IMR-90 (cell line): Measurements from ENCODE around the gene TRIM42. TPM values are rescaled to one million over a fixed set of nuclear protein-coding genes. Genes with fewer than 3 reads are reported as not detected.

ENCODE experiments used
- ATAC-seq: fragments of 200-7000 bp; cut with Tn5 transposase; 2 replicates; pipeline ENCODE4 v1.9.1; 2020; ENCODE audit warnings: low read depth, mild to moderate bottlenecking, moderate library complexity
- BruUV-seq: library from RNA; stranded (reverse); fragments of 400-500 nt; replicated peaks from 2 replicates; lab custom pipeline; 2021; lab: Mats Ljungman, UMichigan
- CTCF ChIA-PET: fragments of 300-600 bp; formaldehyde crosslinking; extraction: SDS; loops from one replicate; lab custom pipeline; 2021; ENCODE audit warnings: antibody characterized with exemption; lab: Yijun Ruan, JAX
- POLR2A ChIA-PET: fragments of 300-600 bp; sonication (Branson Sonifier 250); formaldehyde crosslinking; loops from one replicate; lab custom pipeline; 2022; ENCODE audit warnings: antibody characterized with exemption; ENCODE audit not compliant: unreplicated experiment; lab: Charles Lee
- DNase-seq: peaks from one replicate; pipeline ENCODE4 v3.0.0; 2013
- H2AFZ ChIP-seq: replicated peaks from 2 replicates; pipeline ENCODE3; 2013; ENCODE audit warnings: low read length, mild to moderate bottlenecking; ENCODE audit not compliant: poor library complexity
- H2AK5ac ChIP-seq: 2 replicates; pipeline ENCODE4 v1.6.1; 2013; ENCODE audit warnings: low read depth, low read length, inconsistent platforms
- H2AK9ac ChIP-seq: replicated peaks from 2 replicates; pipeline ENCODE3; 2013; ENCODE audit warnings: mild to moderate bottlenecking, low read depth, low read length, moderate library complexity; ENCODE audit not compliant: poor library complexity
- H2BK120ac ChIP-seq: 2 replicates; pipeline ENCODE4 v1.6.1; 2013; ENCODE audit warnings: low read depth, low read length, inconsistent platforms
- H2BK15ac ChIP-seq: 3 replicates; pipeline ENCODE4 v1.6.1; 2013; ENCODE audit warnings: low read depth, low read length, inconsistent platforms
- H2BK20ac ChIP-seq: 2 replicates; pipeline ENCODE4 v1.6.1; 2013; ENCODE audit warnings: low read depth, mild to moderate bottlenecking, inconsistent platforms, low read length, moderate library complexity
- H2BK5ac ChIP-seq: 2 replicates; pipeline ENCODE4 v1.6.1; 2013; ENCODE audit warnings: mild to moderate bottlenecking, low read depth, low read length, inconsistent platforms; ENCODE audit not compliant: poor library complexity, severe bottlenecking
- H3K14ac ChIP-seq: replicated peaks from 2 replicates; pipeline ENCODE4 v1.6.1; 2013; ENCODE audit warnings: low read depth, low read length, inconsistent platforms
- H3K18ac ChIP-seq: 2 replicates; pipeline ENCODE4 v1.6.1; 2013; ENCODE audit warnings: low read depth, low read length, control low read depth
- H3K23ac ChIP-seq: 2 replicates; pipeline ENCODE4 v1.6.1; 2013; ENCODE audit warnings: low read depth, low read length, inconsistent platforms
- H3K27ac ChIP-seq: 2 replicates; pipeline ENCODE4 v1.5.1; 2013; ENCODE audit warnings: mild to moderate bottlenecking, control low read depth, low read length; ENCODE audit not compliant: insufficient read depth
- H3K27me3 ChIP-seq: 2 replicates; pipeline ENCODE4 v1.6.1; 2013; ENCODE audit warnings: low read length; ENCODE audit not compliant: control insufficient read depth, insufficient read depth
- H3K36me3 ChIP-seq: 2 replicates; pipeline ENCODE4 v1.6.1; 2013; ENCODE audit warnings: low read length, mixed read lengths; ENCODE audit not compliant: control insufficient read depth, insufficient read depth
- H3K4ac ChIP-seq: 2 replicates; pipeline ENCODE4 v1.6.1; 2013; ENCODE audit warnings: low read depth, low read length, inconsistent platforms
- H3K4me1 ChIP-seq: 2 replicates; pipeline ENCODE4 v1.6.1; 2013; ENCODE audit warnings: low read length, mixed read lengths; ENCODE audit not compliant: control insufficient read depth, insufficient read depth
- H3K4me2 ChIP-seq: 2 replicates; pipeline ENCODE4 v1.6.1; 2013; ENCODE audit warnings: low read depth, mild to moderate bottlenecking, control low read depth, low read length, moderate library complexity
- H3K4me3 ChIP-seq: 2 replicates; pipeline ENCODE4 v1.5.1; 2013; ENCODE audit warnings: low read depth, mild to moderate bottlenecking, control low read depth, low read length, moderate library complexity; ENCODE audit not compliant: insufficient read depth
- H3K56ac ChIP-seq: 2 replicates; pipeline ENCODE4 v1.6.1; 2013; ENCODE audit warnings: low read length, inconsistent platforms; ENCODE audit not compliant: insufficient read depth; ENCODE audit errors: extremely low read depth
- H3K79me1 ChIP-seq, 2 experiments: 2 replicates each; pipeline ENCODE4 v1.6.1; 2013; ENCODE audit warnings: low read length in 2 of 2, inconsistent platforms in 1 of 2, low read depth in 1 of 2
- H3K9ac ChIP-seq: 2 replicates; pipeline ENCODE4 v1.6.1; 2013; ENCODE audit warnings: low read depth, low read length, control low read depth
- H3K9me1 ChIP-seq: 2 replicates; pipeline ENCODE4 v1.6.1; 2013; ENCODE audit warnings: low read length, inconsistent platforms; ENCODE audit not compliant: insufficient read depth
- H3K9me3 ChIP-seq: 2 replicates; pipeline ENCODE4 v1.6.1; 2013; ENCODE audit warnings: low read length; ENCODE audit not compliant: control insufficient read depth, insufficient read depth
- H4K20me1 ChIP-seq: 2 replicates; pipeline ENCODE4 v1.6.1; 2013; ENCODE audit warnings: low read length, inconsistent platforms; ENCODE audit not compliant: insufficient read depth
- H4K5ac ChIP-seq: 2 replicates; pipeline ENCODE4 v1.6.1; 2013; ENCODE audit warnings: mild to moderate bottlenecking, low read depth, low read length, control low read depth
- H4K8ac ChIP-seq, 2 experiments: 2 replicates each; pipeline ENCODE4 v1.6.1; 2013; ENCODE audit warnings: low read depth in 2 of 2, low read length in 2 of 2, control low read depth in 1 of 2, inconsistent platforms in 1 of 2
- H4K91ac ChIP-seq: 2 replicates; pipeline ENCODE4 v1.6.1; 2013; ENCODE audit warnings: low read depth, low read length, inconsistent platforms; ENCODE audit not compliant: insufficient read depth
- CEBPB ChIP-seq: IDR thresholded peaks from 2 replicates; pipeline ENCODE4 v1.6.1; 2012; ENCODE audit warnings: low read depth, low read length, improper control_type of control experiment
- CTCF ChIP-seq: conservative IDR thresholded peaks from 2 replicates; pipeline ENCODE4 v1.5.1; 2012; ENCODE audit warnings: mild to moderate bottlenecking, low read depth, low read length, improper control_type of control experiment
- MAFK ChIP-seq: IDR thresholded peaks from 2 replicates; pipeline ENCODE4 v1.6.1; 2012; ENCODE audit warnings: low read depth, low read length, improper control_type of control experiment
- MXI1 ChIP-seq: IDR thresholded peaks from 2 replicates; pipeline ENCODE4 v1.6.1; 2012; ENCODE audit warnings: low read depth, mild to moderate bottlenecking, low read length, moderate library complexity, borderline replicate concordance
- POLR2A ChIP-seq: IDR thresholded peaks from 2 replicates; pipeline ENCODE4 v1.6.1; 2012; ENCODE audit warnings: mild to moderate bottlenecking, low read depth, low read length
- RAD21 ChIP-seq: IDR thresholded peaks from 2 replicates; pipeline ENCODE4 v1.6.1; 2012; ENCODE audit warnings: low read length, improper control_type of control experiment
- RCOR1 ChIP-seq: IDR thresholded peaks from 2 replicates; pipeline ENCODE4 v1.6.1; 2012; ENCODE audit warnings: mild to moderate bottlenecking, low read length, improper control_type of control experiment; ENCODE audit not compliant: insufficient replicate concordance
- RFX5 ChIP-seq: IDR thresholded peaks from 2 replicates; pipeline ENCODE4 v1.8.0; 2012; ENCODE audit warnings: low read depth, mild to moderate bottlenecking, low read length, moderate library complexity
- USF2 ChIP-seq: fragments of 150-350 bp; IDR thresholded peaks from 2 replicates; pipeline ENCODE4 v1.6.1; 2017; ENCODE audit warnings: mild to moderate bottlenecking, antibody characterized with exemption, low read length, low read depth
- WGBS, 2 experiments: methylation state at CpG; one replicate each; pipeline versions ENCODE4 v1.1.5 to v1.1.7; 2013; ENCODE audit warnings: missing lambda C conversion rate in 2 of 2; ENCODE audit not compliant: insufficient read length in 1 of 2; ENCODE audit errors: extremely low coverage in 2 of 2; 5-methylcytosine and 5-hydroxymethylcytosine counted together
- dilution Hi-C: fragments of 300-500 bp; cut with HindIII; formaldehyde crosslinking; loops from one replicate; pipeline ENCODE4 v1.14.3; 2018; ENCODE audit warnings: low sequenced_read_pairs; ENCODE audit not compliant: unreplicated experiment
- in situ Hi-C: fragments of 300-500 bp; cut with MboI; formaldehyde crosslinking; loops from 3 replicates; pipeline ENCODE4 v1.14.3; 2019; ENCODE audit warnings: low sequenced_read_pairs, inconsistent platforms, mixed read lengths
- intact Hi-C: fragments of 100-400 bp; cut with micrococcal nuclease; formaldehyde crosslinking; loops from 2 replicates; pipeline ENCODE4 v1.10.0; 2022
- polyA plus RNA-seq, 3 experiments: library from polyadenylated mRNA; depleted of rRNA; stranded (reverse); fragments of >200 nt; gene quantifications; 2 replicates each; pipeline ENCODE4 v1.2.3, GENCODE V29; 2012; ENCODE audit warnings: low replicate concordance in 1 of 3
- total RNA-seq: library from RNA; depleted of rRNA; stranded (reverse); fragments of >200 nt; gene quantifications from 2 replicates; pipeline ENCODE4 v1.2.3, GENCODE V29; 2012
- TF ChIP-seq, protein P1 (sequence below): fragments of 150-350 bp; IDR thresholded peaks from 2 replicates; pipeline ENCODE4 v1.6.1; 2016; ENCODE audit warnings: low read depth, mild to moderate bottlenecking, low read length, moderate library complexity, borderline replicate concordance

TRIM42 gene
- total and polyA plus RNA-seq, 2 of the 4 experiments (the other 2 are of a cell fraction), result not detected

DNA sequence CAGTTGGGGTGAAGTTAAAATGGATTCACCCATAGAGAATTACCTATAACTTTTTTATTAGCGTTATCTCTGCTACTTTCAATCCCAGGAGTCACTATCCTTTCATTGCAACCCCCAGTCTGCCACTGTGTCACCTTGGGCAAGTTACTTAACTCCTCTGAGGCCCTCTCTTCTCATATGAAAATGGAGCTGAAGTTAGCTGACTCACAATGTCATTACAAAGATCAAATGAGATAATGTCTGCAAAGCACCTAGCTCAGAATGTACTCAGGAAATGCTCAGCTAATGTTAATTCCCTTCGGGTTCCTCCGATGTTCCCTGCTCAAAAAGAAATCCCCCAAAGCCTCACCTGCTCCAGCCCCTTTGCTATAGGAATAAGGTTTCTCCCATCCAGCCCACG lies 50.0 kb downstream of the TRIM42 start:
- H3K4me2 ChIP-seq, result no peak overlapping the region
- no peak overlapping the region for H3K27ac ChIP-seq
- DNase-seq (no peak), ATAC-seq (no peak)
- H2BK15ac ChIP-seq, result no peak overlapping the region
- no peak overlapping the region for H3K4ac ChIP-seq
- H2BK20ac ChIP-seq, result no peak overlapping the region
- no peak overlapping the region for H4K91ac ChIP-seq
- no peak overlapping the region for H2BK120ac ChIP-seq
- no peak overlapping the region for H3K18ac ChIP-seq
- in situ Hi-C loops (no loop called here), intact Hi-C loops (no loop called here), dilution Hi-C loops (no loop called here)
- H3K9me1 ChIP-seq, result no peaks in the 10 kb centered on the region
- H3K79me1 ChIP-seq, result no peaks in the 10 kb centered on the region
- no peak overlapping the region for H4K8ac ChIP-seq
- no peak overlapping the region for H2AK5ac ChIP-seq
- no CpG with 5 or more reads among the region's 4 CpGs for WGBS, 2 experiments
- no peaks in the 10 kb centered on the region; the same call in 1 of the 2 replicates for H3K9me3 ChIP-seq
- no peak overlapping the region for H3K23ac ChIP-seq
- no peak overlapping the region for H3K14ac ChIP-seq
- no peak overlapping the region for H2AFZ ChIP-seq
- ChIA-PET CTCF (no interaction called here), POLR2A (no interaction called here)
- H3K9ac ChIP-seq, result no peak overlapping the region
- H3K4me1 ChIP-seq, result no peaks in the 10 kb centered on the region
- H4K5ac ChIP-seq, result no peak overlapping the region
- no peak overlapping the region for H3K4me3 ChIP-seq
- BruUV-seq, result no TSS peak
- H2AK9ac ChIP-seq, result no peak overlapping the region
- no peak overlapping the region for H3K56ac ChIP-seq
- TF ChIP-seq USF2 (no peak), CEBPB (no peak), POLR2A (no peak), RAD21 (no peak), MXI1 (no peak), RCOR1 (no peak), MAFK (no peak), CTCF (no peak), RFX5 (no peak)
- TF ChIP-seq, protein P1, sequence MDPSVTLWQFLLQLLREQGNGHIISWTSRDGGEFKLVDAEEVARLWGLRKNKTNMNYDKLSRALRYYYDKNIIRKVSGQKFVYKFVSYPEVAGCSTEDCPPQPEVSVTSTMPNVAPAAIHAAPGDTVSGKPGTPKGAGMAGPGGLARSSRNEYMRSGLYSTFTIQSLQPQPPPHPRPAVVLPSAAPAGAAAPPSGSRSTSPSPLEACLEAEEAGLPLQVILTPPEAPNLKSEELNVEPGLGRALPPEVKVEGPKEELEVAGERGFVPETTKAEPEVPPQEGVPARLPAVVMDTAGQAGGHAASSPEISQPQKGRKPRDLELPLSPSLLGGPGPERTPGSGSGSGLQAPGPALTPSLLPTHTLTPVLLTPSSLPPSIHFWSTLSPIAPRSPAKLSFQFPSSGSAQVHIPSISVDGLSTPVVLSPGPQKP, result no peak
- H3K36me3 ChIP-seq, result no peaks in the 10 kb centered on the region
- no peaks in the 10 kb centered on the region for H3K27me3 ChIP-seq
- H2BK5ac ChIP-seq, result no peak overlapping the region
- no peaks in the 10 kb centered on the region for H4K20me1 ChIP-seq
